Measurements from ENCODE around the gene ACTA2.

ACTA2 gene

DNA sequence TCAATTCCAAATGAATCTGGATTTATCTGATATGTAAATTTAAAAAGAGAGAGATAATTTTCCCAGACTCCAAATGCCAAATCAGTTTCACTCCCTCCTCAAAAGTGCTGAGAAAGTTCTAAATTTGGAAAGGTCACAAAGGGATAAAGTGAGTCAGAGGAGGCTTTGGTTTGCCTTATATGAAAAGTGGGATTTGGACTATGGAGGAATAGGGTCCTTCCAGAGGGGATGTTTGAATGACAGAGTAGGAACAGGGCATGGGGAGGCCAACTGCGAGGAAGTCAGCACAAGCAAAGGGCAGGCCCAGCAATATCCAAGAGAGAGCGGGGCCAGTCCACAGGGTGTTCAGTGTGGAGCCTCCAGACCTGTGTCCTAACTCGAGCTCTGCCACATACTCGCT is 28.2 kb upstream of the ACTA2 start:
- no peak for DNase-seq

DNA sequence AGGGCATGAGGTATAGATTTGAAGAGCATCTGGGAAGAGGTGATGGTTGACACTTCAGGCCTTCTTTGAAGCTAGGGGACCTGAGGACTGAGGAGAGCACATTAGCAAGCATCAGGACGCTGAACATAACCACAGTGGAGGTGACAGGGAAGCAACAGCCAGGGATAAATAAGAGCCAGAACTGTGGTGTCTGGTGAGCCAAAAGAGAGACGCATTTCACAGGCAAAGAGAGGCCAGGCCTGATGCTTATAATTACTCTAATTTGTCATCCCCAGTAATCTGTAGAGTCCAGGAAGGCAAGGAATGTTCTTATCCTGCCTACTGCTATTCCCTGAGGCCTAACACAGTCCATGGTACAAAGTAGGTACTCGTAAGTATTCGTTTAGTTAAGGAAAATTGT is 27.7 kb upstream of the ACTA2 start:
- no peak for DNase-seq

DNA sequence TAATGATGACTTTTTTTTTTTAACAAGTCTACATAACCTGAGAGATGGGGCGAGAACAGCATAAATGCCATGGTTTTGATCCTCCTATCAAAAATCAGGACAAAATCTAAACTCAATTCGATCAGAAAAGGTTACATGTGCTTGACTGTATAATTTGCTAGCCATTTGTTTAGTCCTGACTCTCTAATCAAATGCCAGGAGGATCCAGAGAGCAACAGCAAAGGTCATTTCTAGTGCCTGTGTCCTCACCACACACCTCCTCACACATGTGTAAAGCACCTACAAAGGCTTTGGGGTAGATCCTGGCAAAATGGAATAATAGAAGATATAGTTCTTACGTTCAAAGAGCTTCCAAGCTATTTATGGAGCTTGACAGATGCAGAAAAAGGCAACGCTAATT is 27.0 kb upstream of the ACTA2 start:
- DNase-seq: no peak

DNA sequence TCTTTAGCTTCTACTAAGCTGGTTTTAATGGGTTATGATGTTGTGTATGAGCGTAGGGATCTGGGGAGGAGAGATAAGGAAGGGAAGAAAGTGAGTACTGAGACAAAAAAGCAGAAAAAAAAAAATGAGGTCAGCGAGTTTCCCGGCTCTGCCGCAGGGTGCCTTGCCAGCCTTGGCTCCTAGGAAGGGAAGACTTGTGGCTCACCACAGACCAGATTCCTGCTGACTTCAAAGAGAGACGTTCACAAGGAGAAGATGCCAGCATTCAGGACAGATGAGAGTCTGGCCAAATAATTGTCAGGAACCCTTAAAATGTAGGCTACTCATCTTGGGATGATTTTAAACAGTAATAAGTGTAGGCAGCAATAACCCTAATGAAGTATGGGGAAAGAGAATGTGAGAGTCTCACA is 26.6 kb upstream of the ACTA2 start:
- peak; percentile 80 for DNase-seq

DNA sequence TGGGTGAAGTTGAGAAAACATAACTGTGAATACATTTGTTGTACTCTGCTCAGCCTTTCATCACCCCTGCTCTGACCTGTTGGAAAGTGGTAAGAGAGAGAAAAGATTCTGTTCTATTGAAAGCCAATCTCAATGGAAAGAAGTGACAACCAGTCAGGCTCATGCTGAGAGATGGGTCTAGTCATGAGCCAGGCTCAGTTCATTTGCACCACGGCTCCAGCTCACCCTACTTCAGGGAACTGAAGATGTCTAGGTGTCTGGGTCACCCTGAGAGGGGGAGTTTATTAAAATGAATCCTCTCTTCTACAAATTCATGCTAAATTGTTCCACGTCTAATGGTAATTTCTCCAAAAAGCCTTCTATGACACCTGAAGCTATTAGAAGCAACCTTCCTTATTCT is 25.9 kb upstream of the ACTA2 start:
- no peak for DNase-seq

DNA sequence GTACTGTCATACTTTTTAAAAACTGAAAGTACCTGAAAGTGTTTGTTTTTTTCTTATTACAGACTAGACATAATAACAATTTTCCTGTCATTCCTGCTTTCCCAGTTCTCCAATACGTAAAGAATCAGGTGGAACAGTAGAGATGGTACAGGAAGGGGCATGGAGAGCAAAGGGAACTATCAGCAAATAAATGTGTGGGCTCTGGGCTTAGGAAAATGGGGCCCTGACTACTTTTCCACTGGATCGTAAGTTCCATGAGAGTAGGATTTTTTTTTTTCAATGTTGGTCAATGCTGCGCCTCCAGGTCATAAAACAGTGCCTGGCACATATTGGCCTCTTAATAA is 22.8 kb upstream of the ACTA2 start:
- no peak for DNase-seq

DNA sequence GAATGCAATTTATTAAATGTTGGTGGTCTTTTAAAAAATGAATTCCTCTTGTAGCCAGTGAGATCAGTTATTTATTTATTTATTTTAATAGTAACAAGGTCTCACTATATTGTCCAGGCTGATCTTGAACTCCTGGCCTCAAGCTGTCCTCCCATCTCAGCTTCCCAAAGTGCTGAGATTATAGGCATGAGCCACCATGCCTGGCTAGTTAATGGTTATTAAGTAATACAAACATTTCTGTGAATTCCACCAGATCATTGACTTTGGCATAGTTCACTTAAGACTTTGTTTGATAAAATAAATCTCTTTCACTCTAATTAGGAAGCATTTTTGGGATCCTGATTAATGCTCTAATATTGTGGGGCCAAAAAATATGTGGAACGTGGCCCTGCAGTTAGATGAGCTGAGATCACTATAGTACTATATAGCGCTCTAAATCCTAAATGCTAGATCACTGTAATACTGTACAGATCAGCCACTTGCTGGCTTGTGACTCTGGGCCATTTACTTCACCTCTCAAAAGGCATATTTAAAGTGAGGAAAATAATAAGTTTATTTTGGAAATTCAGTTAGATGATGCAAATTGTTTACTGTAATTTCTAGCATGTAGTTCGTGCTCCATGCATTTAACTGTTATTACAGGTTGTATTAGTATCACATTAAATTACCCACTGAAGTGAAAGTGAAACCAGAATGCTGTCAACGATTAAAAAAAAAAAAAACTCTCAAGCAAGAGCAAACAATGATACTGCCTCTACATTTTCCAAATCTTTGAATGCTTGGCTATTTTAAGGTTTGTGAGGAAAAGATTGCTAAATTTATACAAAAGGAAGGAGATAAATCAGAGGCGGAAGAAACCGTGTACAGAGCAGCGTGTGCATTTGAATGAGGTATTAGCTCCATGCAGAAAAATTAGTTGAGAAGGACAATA is 22.1 kb upstream of the ACTA2 start:
- peak; percentile 57 for DNase-seq

DNA sequence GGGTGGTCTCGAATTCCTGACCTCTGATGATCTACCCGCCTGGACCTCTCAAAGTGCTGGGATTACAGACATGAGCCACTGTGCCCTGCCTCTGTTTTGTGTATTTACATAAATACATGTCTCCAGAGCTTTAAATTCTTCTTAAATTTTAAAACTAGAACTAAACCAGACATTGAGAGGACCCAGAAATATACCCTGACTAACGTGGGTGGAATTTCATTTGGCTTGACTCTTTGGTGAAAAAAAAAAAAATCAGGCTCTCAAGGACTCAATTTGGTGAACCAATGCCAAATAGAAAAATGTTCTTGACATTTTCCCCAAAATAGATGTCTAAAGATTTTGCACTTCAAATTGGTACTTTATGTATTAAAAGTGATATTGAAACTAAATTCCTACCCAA is 21.4 kb upstream of the ACTA2 start:
- no peak for DNase-seq

DNA sequence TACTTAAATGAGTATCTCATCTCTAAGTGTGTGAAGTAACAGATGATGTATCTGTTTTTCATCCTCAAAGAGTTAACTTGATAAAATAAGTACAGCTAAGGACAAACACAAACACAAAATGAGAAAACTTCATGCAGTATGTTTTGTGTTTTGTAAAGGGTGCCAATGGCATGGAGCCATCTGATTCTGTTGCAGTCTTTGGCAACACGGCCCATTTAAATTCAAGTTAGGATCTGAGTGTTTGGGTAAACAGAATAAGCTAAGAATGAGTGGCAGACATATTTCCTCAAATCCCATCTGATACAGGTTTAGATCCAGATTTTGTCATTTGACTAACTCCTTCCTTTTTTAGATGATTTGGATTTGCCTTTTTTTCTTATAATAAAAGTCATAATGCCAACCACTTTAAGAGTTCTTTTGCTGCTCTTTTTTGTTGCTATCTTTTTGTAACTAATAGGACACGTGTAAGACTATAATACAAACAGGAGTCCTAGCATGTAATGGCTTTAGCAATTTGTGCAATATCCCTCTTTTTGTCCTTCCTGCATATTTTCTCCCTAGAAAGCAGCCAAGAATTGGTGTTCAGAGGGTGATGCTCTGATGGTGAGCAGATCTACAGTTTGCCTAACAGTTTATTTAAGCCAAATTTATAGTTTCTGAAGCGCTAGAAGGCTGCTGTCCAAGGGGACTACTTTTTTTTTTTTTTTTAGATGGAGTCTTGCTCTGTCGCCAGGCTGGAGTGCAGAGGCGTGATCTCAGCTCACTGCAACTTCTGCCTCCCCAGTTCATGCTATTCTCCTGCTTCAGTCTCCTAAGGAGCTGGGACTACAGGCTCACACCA is 18.9 kb upstream of the ACTA2 start:
- no peak for DNase-seq

DNA sequence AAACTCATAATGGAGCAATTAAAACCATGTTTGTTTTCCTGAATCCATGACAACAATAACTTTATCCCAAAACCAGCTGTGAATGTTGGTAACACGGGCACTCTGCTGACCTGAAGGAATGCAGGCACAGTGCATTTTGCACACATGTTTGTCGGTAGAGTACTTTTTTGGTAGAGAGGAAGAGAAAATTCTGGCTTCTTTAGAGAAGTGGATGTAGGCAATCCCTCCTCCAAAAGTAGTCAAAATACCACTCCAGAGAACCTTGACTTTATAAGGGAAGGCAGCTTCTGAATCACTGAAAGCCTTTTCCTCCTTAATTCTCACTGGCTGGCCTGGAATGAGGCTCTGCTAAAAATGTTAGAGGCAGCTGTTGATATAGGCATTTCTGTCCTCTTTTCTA is 15.8 kb upstream of the ACTA2 start:
- DNase-seq: no peak

DNA sequence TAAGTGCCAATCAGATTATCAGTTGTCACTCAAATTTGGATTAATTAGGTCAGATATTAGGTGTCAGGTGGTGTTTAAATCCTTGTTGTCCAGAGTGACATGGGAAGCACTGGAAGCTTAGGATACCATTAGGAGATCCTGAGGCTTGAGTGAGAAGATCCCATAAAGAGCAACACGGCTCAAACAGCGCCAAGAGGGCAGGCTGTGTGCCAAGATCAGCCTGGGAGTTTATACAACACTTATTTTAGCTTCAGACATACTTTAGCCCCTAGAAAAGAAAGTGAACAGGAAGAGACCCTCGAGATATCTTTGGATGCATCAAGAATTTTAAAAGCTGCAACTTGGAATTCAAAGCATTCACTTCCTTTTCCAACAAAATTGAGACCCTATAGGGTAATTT is 14.2 kb upstream of the ACTA2 start:
- no peak for DNase-seq

DNA sequence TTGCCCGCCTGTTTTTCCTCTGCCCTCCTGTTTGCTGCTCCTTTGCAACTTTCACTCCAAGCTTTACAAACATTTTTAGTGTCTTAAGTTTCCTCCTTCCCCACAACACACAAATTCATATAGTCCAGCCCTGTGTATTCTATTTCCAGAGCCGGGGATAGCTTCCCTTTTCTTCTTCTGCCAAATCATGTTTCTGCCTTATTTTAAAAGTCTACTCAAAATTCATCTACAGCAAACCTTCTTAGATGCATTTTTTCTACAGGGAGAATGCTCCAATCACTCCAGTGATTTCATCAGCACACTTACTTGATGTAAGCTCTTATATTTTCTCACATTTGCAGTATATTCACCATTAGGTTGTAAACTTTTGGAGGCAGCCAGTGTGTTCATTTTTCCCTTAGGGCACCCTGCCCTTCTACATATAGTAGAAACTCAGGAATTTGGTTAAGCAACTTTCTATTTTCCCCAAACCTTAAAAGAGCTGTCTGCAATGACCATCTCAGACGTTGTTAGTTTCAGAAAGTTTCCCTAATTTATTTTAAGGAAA is 12.4 kb upstream of the ACTA2 start:
- DNase-seq: no peak

DNA sequence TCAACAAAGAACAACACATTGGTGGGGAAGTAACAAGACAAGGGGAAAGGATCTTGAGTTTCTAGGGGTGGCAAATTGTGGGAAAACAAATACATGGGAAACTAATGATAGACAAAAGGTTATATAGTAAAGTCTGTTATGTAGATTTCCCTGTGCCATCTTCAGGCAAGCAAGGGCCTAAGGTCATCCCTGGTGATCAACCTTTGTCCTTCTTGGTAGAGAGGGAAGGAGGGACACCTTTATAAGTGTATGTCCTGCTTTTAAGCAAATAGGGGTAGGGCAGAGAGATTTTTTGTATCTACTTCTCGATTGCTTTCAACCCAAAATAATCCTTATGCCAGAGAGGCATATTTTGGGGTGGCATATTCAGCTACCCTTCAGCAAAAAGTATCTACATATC is 11.8 kb upstream of the ACTA2 start:
- DNase-seq: no peak

DNA sequence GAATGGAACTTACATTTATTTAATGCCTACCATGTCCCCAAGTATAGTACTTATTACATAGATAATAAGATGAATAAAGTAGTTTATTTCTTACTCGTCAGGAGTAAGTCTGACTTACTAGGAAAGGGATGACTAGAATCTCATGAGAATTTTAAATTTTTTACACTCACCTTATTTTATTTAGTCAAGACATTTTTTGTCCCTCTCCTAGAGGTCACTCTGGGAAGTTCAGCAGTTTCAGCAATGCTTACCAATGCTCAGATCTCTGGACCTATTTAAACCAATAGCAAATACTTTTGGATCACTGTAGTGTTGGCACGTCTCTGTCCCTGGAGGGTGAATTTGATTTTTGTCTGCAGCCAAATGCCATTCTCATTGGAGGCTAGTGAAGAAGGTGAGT is 10.7 kb upstream of the ACTA2 start:
- no peak for DNase-seq

DNA sequence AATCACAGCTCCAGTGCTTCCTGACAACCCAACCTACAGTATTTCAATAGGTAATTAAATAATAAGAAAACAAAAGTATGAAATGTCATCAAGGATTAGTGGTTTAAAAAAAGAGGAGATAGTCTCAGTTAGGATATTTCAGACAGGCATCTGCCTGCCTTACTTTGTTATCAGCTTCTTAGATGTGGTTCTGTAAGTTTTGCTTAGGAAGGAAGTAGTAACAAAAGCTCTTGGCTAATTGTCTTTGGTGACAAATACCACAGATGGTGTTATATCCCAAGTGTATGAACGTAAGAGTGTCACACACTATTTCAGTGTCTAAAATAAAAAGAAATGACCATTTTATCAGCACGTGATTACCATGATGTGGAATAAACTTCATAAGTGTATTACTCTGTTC is 9.8 kb upstream of the ACTA2 start:
- peak; percentile 38 for DNase-seq

DNA sequence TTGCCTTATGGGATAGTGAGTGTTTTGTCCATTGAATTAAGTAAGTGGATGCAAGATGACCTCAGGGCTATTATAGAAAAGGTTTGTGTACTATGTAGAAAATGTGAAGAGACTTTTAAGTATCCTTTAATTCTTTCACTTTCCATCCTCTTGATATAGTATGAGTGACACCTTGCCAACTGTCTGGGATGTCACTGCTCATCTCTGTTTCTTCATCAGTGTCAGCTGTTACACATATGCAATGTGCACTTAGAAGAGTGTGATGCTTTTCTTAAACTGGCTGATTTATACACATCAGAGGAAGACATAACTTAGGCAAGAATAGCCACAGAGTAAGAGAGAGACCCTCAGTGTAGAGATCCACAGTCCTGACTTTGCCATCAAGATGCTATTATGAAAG is 8.7 kb upstream of the ACTA2 start:
- DNase-seq: no peak

DNA sequence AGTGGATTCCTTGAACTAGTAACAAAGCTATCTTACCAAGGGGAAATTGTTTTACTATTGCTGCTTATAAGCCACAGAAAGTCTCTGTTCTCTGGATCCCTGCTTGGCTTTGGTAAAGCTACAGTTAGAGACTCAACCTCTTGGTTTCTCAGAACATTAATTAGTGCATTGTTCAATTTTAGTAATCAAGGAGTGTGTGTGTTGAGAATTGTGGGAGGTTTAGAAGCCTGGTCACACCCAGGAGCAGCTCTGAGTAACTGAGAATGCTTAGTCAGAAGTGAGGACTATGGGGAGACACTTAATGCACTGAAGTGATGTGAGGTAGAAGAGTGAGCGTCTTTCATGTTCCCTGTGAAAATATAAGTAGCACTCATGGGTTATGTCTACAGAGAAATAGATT is 8.2 kb upstream of the ACTA2 start:
- DNase-seq: no peak

DNA sequence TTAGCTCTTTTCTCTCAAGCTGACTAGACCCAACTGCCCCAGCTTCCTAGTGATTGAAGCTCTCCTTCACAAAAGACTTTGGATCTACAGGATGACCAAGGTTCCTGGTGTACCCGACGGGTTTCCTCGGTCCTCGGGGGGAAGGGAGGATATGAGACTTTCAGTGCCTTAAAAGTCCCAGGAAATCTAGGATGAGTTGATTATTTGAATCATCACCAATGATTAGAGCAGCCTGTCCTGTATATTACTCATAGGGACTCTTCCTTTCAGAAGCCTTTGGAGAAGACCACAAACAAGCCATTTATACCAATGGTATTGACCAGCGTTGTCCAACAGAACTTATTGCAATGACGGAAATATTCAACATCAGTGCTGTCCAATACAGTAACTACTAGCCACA is 6.1 kb upstream of the ACTA2 start:
- DNase-seq: no peak

DNA sequence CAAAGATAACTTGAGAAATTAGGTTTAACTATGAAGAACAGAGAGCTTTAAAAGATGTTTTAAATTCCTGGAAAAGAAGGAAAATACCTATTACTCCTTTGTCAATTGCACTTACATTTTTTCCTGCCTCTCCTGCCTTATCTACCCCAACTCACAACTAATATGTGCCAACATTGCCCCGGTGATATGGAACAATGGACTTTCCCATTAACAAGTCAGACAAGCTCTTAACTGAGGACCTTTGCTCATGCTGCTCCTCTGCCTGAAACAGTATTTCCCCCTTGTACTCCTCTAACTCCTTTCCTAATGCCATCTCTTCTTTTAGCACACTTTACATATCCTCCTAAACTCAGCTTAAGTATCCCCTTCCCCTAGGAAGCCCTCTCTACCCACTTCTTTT is 4.8 kb upstream of the ACTA2 start:
- DNase-seq: no peak

DNA sequence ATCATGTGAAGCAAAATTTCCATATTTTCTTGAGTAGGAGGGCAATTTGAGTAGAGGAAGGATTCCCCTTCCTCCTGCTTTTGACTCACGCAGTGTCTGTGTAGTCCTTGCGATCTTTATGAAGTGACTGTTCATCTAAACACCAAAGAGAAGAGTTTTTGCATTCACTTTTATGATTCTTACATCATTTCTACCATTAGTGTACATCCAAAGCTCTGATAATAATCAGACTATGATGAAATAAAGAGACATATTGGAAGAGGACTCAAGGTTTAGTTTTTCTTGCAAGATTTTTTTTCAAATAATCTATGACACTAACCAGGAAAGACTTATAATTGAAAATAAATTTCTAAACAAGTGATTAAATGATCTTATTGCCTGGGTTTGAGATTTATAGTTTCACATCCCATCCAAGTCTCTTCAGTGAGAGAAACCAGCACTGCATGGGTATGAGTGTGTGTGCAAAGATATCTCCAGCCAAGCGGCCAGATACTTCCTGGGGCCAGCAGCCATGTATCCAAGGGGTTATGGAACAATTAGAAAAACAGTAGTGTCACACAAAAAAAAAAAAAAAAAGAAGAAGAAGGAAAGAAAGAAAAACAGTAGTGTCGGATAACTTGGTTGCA is 2.0 kb upstream of the ACTA2 start:
- no peak for DNase-seq

DNA sequence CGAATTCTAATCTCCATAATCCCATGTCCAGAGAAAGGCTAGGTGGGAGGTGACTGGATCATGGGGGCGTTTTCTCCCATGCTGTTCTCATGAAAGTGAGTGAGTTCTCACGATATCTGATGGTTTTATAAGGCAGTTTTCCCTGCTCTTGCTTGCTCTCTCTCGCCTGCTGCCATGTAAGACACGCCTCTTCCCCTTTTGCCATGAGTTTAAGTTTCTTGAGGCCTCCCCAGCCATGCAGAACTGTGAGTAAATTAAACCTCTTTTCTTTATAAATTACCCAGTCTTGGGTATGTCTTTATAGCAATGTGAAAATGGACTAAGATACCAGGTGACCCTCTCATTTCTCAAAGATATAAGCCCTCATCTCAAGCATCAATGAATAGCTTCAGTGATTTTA is 1.1 kb upstream of the ACTA2 start:
- DNase-seq: no peak

DNA sequence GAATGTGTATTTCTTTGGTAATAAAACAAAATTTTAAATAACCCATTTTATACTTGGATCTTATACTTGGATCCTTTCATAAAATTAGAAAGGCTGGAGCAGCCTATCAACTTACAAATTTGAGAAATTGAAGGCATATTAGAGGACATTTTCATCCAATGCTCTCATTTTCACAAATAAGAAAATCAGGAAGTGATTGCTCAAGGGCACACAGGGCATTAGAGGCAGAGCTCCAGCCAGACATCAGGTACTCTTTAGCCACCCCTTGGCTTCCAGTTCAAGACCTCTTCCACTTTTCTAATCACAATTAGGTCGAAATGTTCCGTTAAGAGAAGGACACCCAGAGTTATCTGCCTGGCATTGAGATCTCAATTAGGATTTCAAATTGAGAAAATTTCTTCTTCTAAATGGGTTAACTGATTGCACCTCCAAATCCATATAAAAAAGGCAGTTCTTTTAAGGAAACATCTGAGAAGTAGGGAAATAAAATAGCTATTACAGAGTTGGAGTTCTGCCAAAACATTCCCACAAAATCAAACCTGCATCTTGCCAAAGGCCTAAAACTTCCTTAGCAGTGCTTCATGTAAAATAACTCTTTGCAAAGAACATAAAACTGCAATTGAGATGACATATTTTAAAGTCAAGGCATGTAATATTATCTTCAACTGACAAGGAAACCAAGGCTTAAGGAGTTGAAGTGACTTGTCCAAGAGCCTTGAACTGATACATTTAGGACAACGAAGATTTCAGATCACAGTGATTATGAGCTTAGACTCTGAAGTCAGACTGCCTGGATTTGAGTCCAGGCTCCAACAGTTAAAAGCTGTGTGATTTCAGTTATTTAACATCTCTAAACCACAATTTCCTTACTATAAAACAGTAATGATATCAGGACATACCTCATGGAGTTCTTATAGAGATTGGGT is 2.4 kb downstream of the ACTA2 start:
- no peak for DNase-seq

Data from hematopoietic multipotent progenitor cell treated with erythropoietin and hydrocortisone succinate and interleukin-3 and kit ligand, for 6 days (in vitro differentiated cells).